Measurements from ENCODE around the gene ANO2.

The ANO2 gene

GRCh38 chr12:5723711-5724252, 221.3 kb downstream of the ANO2 start:
- DNase-seq (ENCODE audit: low read depth, low spot score): no peak

- no peak for DNase-seq (ENCODE audit: low read depth, low spot score)
These were observed 222.0 kb downstream of the ANO2 start for GRCh38 chr12:5723071-5723470.

- DNase-seq (ENCODE audit: low read depth, low spot score): no peak
These were observed 224.6 kb downstream of the ANO2 start for GRCh38 chr12:5720381-5721005.

GRCh38 chr12:5718680-5719079, 226.4 kb downstream of the ANO2 start:
- DNase-seq (ENCODE audit: low read depth, low spot score): no peak

GRCh38 chr12:5718073-5718472, 227.0 kb downstream of the ANO2 start:
- DNase-seq (ENCODE audit: low read depth, low spot score): no peak

GRCh38 chr12:5716976-5717375, 228.1 kb downstream of the ANO2 start:
- no peak for DNase-seq (ENCODE audit: low read depth, low spot score)

GRCh38 chr12:5716201-5716600, 228.9 kb downstream of the ANO2 start:
- no peak for DNase-seq (ENCODE audit: low read depth, low spot score)

- DNase-seq (ENCODE audit: low read depth, low spot score): no peak
These were observed 230.0 kb downstream of the ANO2 start for GRCh38 chr12:5715021-5715420.

- no peak for DNase-seq (ENCODE audit: low read depth, low spot score)
These were observed 231.4 kb downstream of the ANO2 start for GRCh38 chr12:5713599-5714081.

GRCh38 chr12:5710260-5710878, 234.7 kb downstream of the ANO2 start:
- no peak for DNase-seq (ENCODE audit: low read depth, low spot score)

- DNase-seq (ENCODE audit: low read depth, low spot score): no peak
These were observed 236.7 kb downstream of the ANO2 start for GRCh38 chr12:5708371-5708770.

- no peak for DNase-seq (ENCODE audit: low read depth, low spot score)
These were observed 238.8 kb downstream of the ANO2 start for GRCh38 chr12:5706247-5706646.

GRCh38 chr12:5705791-5706190, 239.3 kb downstream of the ANO2 start:
- no peak for DNase-seq (ENCODE audit: low read depth, low spot score)

- DNase-seq (ENCODE audit: low read depth, low spot score): no peak
These were observed 250.2 kb downstream of the ANO2 start for GRCh38 chr12:5694759-5695409.

GRCh38 chr12:5692850-5693249, 252.2 kb downstream of the ANO2 start:
- DNase-seq (ENCODE audit: low read depth, low spot score): no peak

- DNase-seq (ENCODE audit: low read depth, low spot score): no peak
These were observed 253.1 kb downstream of the ANO2 start for GRCh38 chr12:5691943-5692342.

- no peak for DNase-seq (ENCODE audit: low read depth, low spot score)
These were observed 254.8 kb downstream of the ANO2 start for GRCh38 chr12:5690240-5690639.

- DNase-seq (ENCODE audit: low read depth, low spot score): no peak
These were observed 255.3 kb downstream of the ANO2 start for GRCh38 chr12:5689773-5690172.

- no peak for DNase-seq (ENCODE audit: low read depth, low spot score)
These were observed 256.8 kb downstream of the ANO2 start for GRCh38 chr12:5688226-5688625.

- no peak for DNase-seq (ENCODE audit: low read depth, low spot score)
These were observed 259.1 kb downstream of the ANO2 start for GRCh38 chr12:5685935-5686334.

GRCh38 chr12:5684989-5685388, 260.1 kb downstream of the ANO2 start:
- DNase-seq (ENCODE audit: low read depth, low spot score): no peak

- DNase-seq (ENCODE audit: low read depth, low spot score): no peak
These were observed 262.5 kb downstream of the ANO2 start for GRCh38 chr12:5682581-5682980.

GRCh38 chr12:5678176-5678575, 266.9 kb downstream of the ANO2 start:
- DNase-seq (ENCODE audit: low read depth, low spot score): no peak

Data from brain pericyte (primary cell).